Upper lobe of right lung (tissue), 1 donor: ENCODE measurements around the gene SLC7A14. TPM values are rescaled to one million over a fixed set of nuclear protein-coding genes. Genes with fewer than 3 reads are reported as not detected.

ENCODE experiments used
- ATAC-seq: fragments of 200-7000 bp; cut with Tn5 transposase; one replicate; pipeline ENCODE4 v1.9.1; 2020; ENCODE audit warnings: mild to moderate bottlenecking, moderate library complexity
- DNase-seq: peaks from one replicate; pipeline ENCODE4 v3.0.0-alpha.2; 2020
- H3K27ac ChIP-seq: fragments of 200-600 bp; one replicate; pipeline ENCODE4 v1.8.0; 2022
- H3K27me3 ChIP-seq: fragments of 200-600 bp; one replicate; pipeline ENCODE4 v1.8.0; 2022; ENCODE audit warnings: mild to moderate bottlenecking
- H3K36me3 ChIP-seq: fragments of 200-600 bp; one replicate; pipeline ENCODE4 v1.8.0; 2022
- H3K4me1 ChIP-seq: fragments of 200-600 bp; one replicate; pipeline ENCODE4 v1.8.0; 2022
- H3K4me3 ChIP-seq: fragments of 200-600 bp; one replicate; pipeline ENCODE4 v1.8.0; 2022; ENCODE audit warnings: mild to moderate bottlenecking
- H3K9me3 ChIP-seq: fragments of 200-600 bp; one replicate; pipeline ENCODE4 v1.8.0; 2022
- CTCF ChIP-seq: fragments of 200-600 bp; IDR thresholded peaks from one replicate; pipeline ENCODE4 v1.8.0; 2022; ENCODE audit warnings: antibody characterized with exemption
- intact Hi-C: fragments of 100-400 bp; cut with DNase I; formaldehyde crosslinking; loops from one replicate; pipeline ENCODE4 v1.11.0; 2022
- total RNA-seq: library from RNA; stranded (reverse); fragmentation: NEBNext Ultra II Directional; extraction: Animal tissue kit (Norgen Biotek cat#: 25700); gene quantifications from one replicate; pipeline ENCODE4 v1.2.1, GENCODE V29; 2021
- donor health status: DM: no; HTN: yes; CAD: no; lungs with severe emphysema.

SLC7A14 gene
- total RNA-seq, 1 donor from 2014 or later = not detected

GRCh38 chr3:170611751-170612150 lies 25.9 kb upstream of the SLC7A14 start:
- H3K36me3 ChIP-seq = no peaks in the 10 kb centered on the region
- ATAC-seq (no peak), DNase-seq (no peak)
- H3K9me3 ChIP-seq = no peaks in the 10 kb centered on the region
- intact Hi-C loops = no loop called here
- peaks cover 2% of the 10 kb centered on the region for H3K4me1 ChIP-seq
- no peaks in the 10 kb centered on the region for H3K27me3 ChIP-seq
- TF ChIP-seq CTCF = no peak
- H3K27ac ChIP-seq = no peak overlapping the region
- no peak overlapping the region for H3K4me3 ChIP-seq

GRCh38 chr3:170610321-170610884 lies 24.5 kb upstream of the SLC7A14 start:
- intact Hi-C loops = no loop called here
- TF ChIP-seq CTCF = no peak
- ATAC-seq (no peak), DNase-seq (no peak)
- peaks cover 2% of the 10 kb centered on the region for H3K4me1 ChIP-seq
- H3K9me3 ChIP-seq = no peaks in the 10 kb centered on the region
- no peak overlapping the region for H3K4me3 ChIP-seq
- no peak overlapping the region for H3K27ac ChIP-seq
- H3K36me3 ChIP-seq = no peaks in the 10 kb centered on the region
- H3K27me3 ChIP-seq = no peaks in the 10 kb centered on the region

GRCh38 chr3:170608475-170608874 lies 22.6 kb upstream of the SLC7A14 start:
- H3K27me3 ChIP-seq = no peaks in the 10 kb centered on the region
- ATAC-seq (no peak), DNase-seq (no peak)
- no peak for TF ChIP-seq CTCF
- intact Hi-C loops = no loop called here
- no peak overlapping the region for H3K4me3 ChIP-seq
- H3K4me1 ChIP-seq = no peaks in the 10 kb centered on the region
- no peaks in the 10 kb centered on the region for H3K9me3 ChIP-seq
- no peaks in the 10 kb centered on the region for H3K36me3 ChIP-seq
- no peak overlapping the region for H3K27ac ChIP-seq

- Histone ChIP-seq H3K27me3 (no peaks in the 10 kb centered on the region), H3K4me1 (no peaks in the 10 kb centered on the region), H3K27ac (no peak overlapping the region), H3K9me3 (no peaks in the 10 kb centered on the region), H3K36me3 (no peaks in the 10 kb centered on the region), H3K4me3 (no peak overlapping the region)
- DNase-seq (no peak), ATAC-seq (no peak)
- no peak for TF ChIP-seq CTCF
- intact Hi-C loops = no loop called here
Measured at GRCh38 chr3:170606675-170607074, 20.8 kb upstream of the SLC7A14 start.

GRCh38 chr3:170605490-170605889 lies 19.6 kb upstream of the SLC7A14 start:
- Histone ChIP-seq H3K4me1 (no peaks in the 10 kb centered on the region), H3K27me3 (no peaks in the 10 kb centered on the region), H3K9me3 (no peaks in the 10 kb centered on the region), H3K27ac (no peak overlapping the region), H3K36me3 (no peaks in the 10 kb centered on the region), H3K4me3 (no peak overlapping the region)
- DNase-seq = no peak
- intact Hi-C loops = no loop called here
- no peak for TF ChIP-seq CTCF
- ATAC-seq = no peak
